ENCODE results near the gene ANKRD27.

DNA sequence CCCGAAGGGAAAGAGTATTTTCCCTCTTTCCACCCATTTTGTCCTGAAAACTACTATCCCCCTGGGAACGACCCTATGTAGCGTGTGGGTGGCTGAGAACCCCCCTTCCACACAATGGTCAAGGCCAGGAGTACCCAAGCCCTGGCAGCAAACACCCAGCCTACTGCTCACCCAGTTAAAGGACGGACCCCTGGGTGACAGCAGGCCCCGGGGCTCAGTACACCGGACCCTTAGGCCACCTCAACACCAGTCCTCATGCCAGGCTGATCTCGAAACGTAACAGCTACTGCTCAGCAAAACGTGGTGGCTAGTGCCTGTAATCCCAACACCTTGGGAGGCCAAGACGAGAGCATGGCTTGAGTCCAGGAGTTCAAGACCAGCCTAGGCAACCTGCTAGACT lies 1.4 kb downstream of the ANKRD27 start:
- TF ChIP-seq CTCF (conservative IDR thresholded peaks at IDR 0.05 in 1 of 2, IDR thresholded peaks at IDR 0.05 in 1 of 2; ENCODE audit: extremely low read depth in 1 of 2, insufficient read depth in 1 of 2, low read depth in 1 of 2, low read length in 2 of 2) (no peak), EZH2 (IDR thresholded peaks at IDR 0.05; ENCODE audit: borderline replicate concordance, low read length) (no peak)

Measured in mammary epithelial cell (primary cell).